WTC11 (cell line): Measurements from ENCODE around the gene GATD1. TPM values are rescaled to one million over a fixed set of nuclear protein-coding genes. Genes with fewer than 3 reads are reported as not detected.

Experiments
- ATAC-seq: fragments of 200-7000 bp; cut with Tn5 transposase; 2 replicates; pipeline ENCODE4 v1.10.0; 2021; ENCODE audit warnings: mild to moderate bottlenecking, moderate library complexity
- CTCF ChIA-PET: fragments of 300-600 bp; sonication (Branson Sonifier 250); formaldehyde crosslinking; loops from one replicate; lab custom pipeline; 2021; ENCODE audit warnings: antibody characterized with exemption; lab: Charles Lee
- POLR2A ChIA-PET: fragments of 350-600 bp; sonication (Branson Sonifier 250); formaldehyde crosslinking; loops from one replicate; lab custom pipeline; 2021; ENCODE audit warnings: antibody characterized with exemption; lab: Charles Lee
- DNase-seq: peaks from one replicate; pipeline ENCODE4 v3.0.0; 2021; ENCODE audit warnings: low spot score
- H3K27ac Mint-ChIP-seq: 2 replicates; pipeline ENCODE4 v1.8.0; 2021; ENCODE audit warnings: mixed read lengths
- H3K27me3 Mint-ChIP-seq: 2 replicates; pipeline ENCODE4 v1.8.0; 2021; ENCODE audit warnings: low read depth, mild to moderate bottlenecking, moderate library complexity, mixed read lengths
- H3K36me3 Mint-ChIP-seq: 2 replicates; pipeline ENCODE4 v1.8.0; 2021; ENCODE audit warnings: mixed read lengths
- H3K4me1 Mint-ChIP-seq: 2 replicates; pipeline ENCODE4 v1.8.0; 2022; ENCODE audit warnings: mixed read lengths
- H3K4me3 Mint-ChIP-seq: 2 replicates; pipeline ENCODE4 v1.8.0; 2021; ENCODE audit warnings: mild to moderate bottlenecking, moderate library complexity, mixed read lengths
- H3K9me3 Mint-ChIP-seq: 2 replicates; pipeline ENCODE4 v1.8.0; 2021; ENCODE audit warnings: mixed read lengths
- ATF2 ChIP-seq: sonication (generic); formaldehyde crosslinking; IDR thresholded peaks from 2 replicates; pipeline ENCODE4 v1.8.1; 2022; ENCODE audit warnings: low read depth, missing genetic modification reagents, borderline replicate concordance
- CDX4 ChIP-seq: fragments of 250-450 bp; sonication (Bioruptor Pico); IDR thresholded peaks from 2 replicates; pipeline ENCODE4 v1.9.0; 2021; ENCODE audit warnings: moderate library complexity, mild to moderate bottlenecking, inconsistent platforms, borderline replicate concordance
- CTCF ChIP-seq: fragments of 200-600 bp; IDR thresholded peaks from 2 replicates; pipeline ENCODE4 v1.8.0; 2022; ENCODE audit warnings: antibody characterized with exemption
- EMX1 ChIP-seq: fragments of 250-450 bp; sonication (Bioruptor Pico); IDR thresholded peaks from 2 replicates; pipeline ENCODE4 v1.8.0; 2021; ENCODE audit warnings: mild to moderate bottlenecking
- FOXJ3 ChIP-seq: sonication (generic); formaldehyde crosslinking; IDR thresholded peaks from 2 replicates; pipeline ENCODE4 v1.9.0; 2021; ENCODE audit warnings: missing genetic modification reagents, mild to moderate bottlenecking, borderline replicate concordance
- FOXK1 ChIP-seq: sonication (generic); formaldehyde crosslinking; IDR thresholded peaks from 2 replicates; pipeline ENCODE4 v1.8.0; 2022; ENCODE audit warnings: mild to moderate bottlenecking, moderate library complexity, missing genetic modification reagents
- FOXP4 ChIP-seq: sonication (generic); formaldehyde crosslinking; IDR thresholded peaks from 2 replicates; pipeline ENCODE4 v1.8.0; 2022; ENCODE audit warnings: mild to moderate bottlenecking, missing genetic modification reagents
- NFATC4 ChIP-seq: fragments of 250-450 bp; sonication (Bioruptor Pico); IDR thresholded peaks from 2 replicates; pipeline ENCODE4 v1.9.0; 2021; ENCODE audit warnings: mild to moderate bottlenecking
- PREB ChIP-seq: sonication (generic); formaldehyde crosslinking; IDR thresholded peaks from 2 replicates; pipeline ENCODE4 v1.8.1; 2022; ENCODE audit warnings: mild to moderate bottlenecking, missing genetic modification reagents, moderate library complexity, borderline replicate concordance
- PRRX2 ChIP-seq: fragments of 250-450 bp; sonication (Bioruptor Pico); IDR thresholded peaks from 2 replicates; pipeline ENCODE4 v1.8.0; 2021; ENCODE audit warnings: mild to moderate bottlenecking
- RELA ChIP-seq: sonication (generic); formaldehyde crosslinking; IDR thresholded peaks from 2 replicates; pipeline ENCODE4 v1.8.1; 2022; ENCODE audit warnings: missing genetic modification reagents, mild to moderate bottlenecking, borderline replicate concordance
- SMAD3 ChIP-seq: sonication (generic); formaldehyde crosslinking; IDR thresholded peaks from 2 replicates; pipeline ENCODE4 v1.8.0; 2022; ENCODE audit warnings: missing genetic modification reagents, mild to moderate bottlenecking, borderline replicate concordance
- SP1 ChIP-seq: sonication (generic); formaldehyde crosslinking; conservative IDR thresholded peaks from 2 replicates; pipeline ENCODE4 v1.8.1; 2022; ENCODE audit warnings: missing genetic modification reagents
- STAT6 ChIP-seq: sonication (generic); formaldehyde crosslinking; conservative IDR thresholded peaks from 2 replicates; pipeline ENCODE4 v1.8.1; 2023; ENCODE audit warnings: mild to moderate bottlenecking, low read depth, missing genetic modification reagents, moderate library complexity
- TEAD1 ChIP-seq: sonication (generic); formaldehyde crosslinking; IDR thresholded peaks from 2 replicates; pipeline ENCODE4 v1.8.0; 2022; ENCODE audit warnings: mild to moderate bottlenecking, missing genetic modification reagents
- ZNF263 ChIP-seq: sonication (generic); formaldehyde crosslinking; IDR thresholded peaks from 2 replicates; pipeline ENCODE4 v1.8.1; 2022; ENCODE audit warnings: low read depth, mild to moderate bottlenecking, moderate library complexity, missing genetic modification reagents
- ZNF317 ChIP-seq: sonication (generic); formaldehyde crosslinking; IDR thresholded peaks from 2 replicates; pipeline ENCODE4 v1.8.1; 2023; ENCODE audit warnings: low read depth, mild to moderate bottlenecking, moderate library complexity, missing genetic modification reagents, borderline replicate concordance
- ZNF671 ChIP-seq: fragments of 250-450 bp; sonication (Bioruptor Pico); IDR thresholded peaks from 2 replicates; pipeline ENCODE4 v1.8.0; 2021; ENCODE audit warnings: mild to moderate bottlenecking
- ZSCAN18 ChIP-seq: fragments of 250-450 bp; sonication (Bioruptor Pico); IDR thresholded peaks from 2 replicates; pipeline ENCODE4 v2.1.2; 2022; ENCODE audit warnings: mild to moderate bottlenecking, moderate library complexity
- total RNA-seq: library from RNA; stranded (reverse); gene quantifications from 3 replicates; pipeline ENCODE4 v1.2.3, GENCODE V29; 2021

GATD1 gene
- total RNA-seq, 1 experiment from 2014 or later = 87.6 TPM

GRCh38 chr11:765802-766091 is 11.5 kb downstream of the GATD1 start:
- Mint-ChIP-seq H3K27ac (no peak overlapping the region), H3K4me3 (no peak overlapping the region), H3K4me1 (peaks cover 12% of the 10 kb centered on the region), H3K27me3 (no peaks in the 10 kb centered on the region), H3K9me3 (no peaks in the 10 kb centered on the region), H3K36me3 (peaks cover 41% of the 10 kb centered on the region)
- TF ChIP-seq ATF2 (CRISPR knock-in tag) (no peak), PREB (CRISPR knock-in tag) (no peak), ZNF671 (no peak), FOXK1 (CRISPR knock-in tag) (no peak), FOXP4 (CRISPR knock-in tag) (no peak), CTCF (no peak), RELA (no peak)
- ATAC-seq (no peak), DNase-seq (no peak)
- ChIA-PET POLR2A (no interaction called here), CTCF (interaction anchor here (0.6 to 7.1 kb wide), 8 partner anchors 10 to 212 kb away, joined by 3 to 94 read pairs (median 4); no protein-coding TSS in a partner anchor)

GRCh38 chr11:765025-765801 is 12.1 kb downstream of the GATD1 start:
- Mint-ChIP-seq H3K27me3 (no peaks in the 10 kb centered on the region), H3K4me3 (no peak overlapping the region), H3K4me1 (peaks cover 12% of the 10 kb centered on the region), H3K9me3 (no peaks in the 10 kb centered on the region), H3K27ac (no peak overlapping the region; the same call in 1 of the 2 replicates), H3K36me3 (peaks cover 40% of the 10 kb centered on the region)
- ChIA-PET CTCF (interaction anchor here (0.6 to 7.1 kb wide), 7 partner anchors 10 to 211 kb away, joined by 3 to 94 read pairs (median 4); no protein-coding TSS in a partner anchor), POLR2A (interaction anchor here (1.0 kb wide), 1 partner anchor 41 kb away, joined by 3 read pairs; no protein-coding TSS in a partner anchor)
- DNase-seq = peak; percentile 82
- peak; percentile 57 for ATAC-seq
- TF ChIP-seq ZSCAN18 (CRISPR knock-in tag) (no peak), ZNF317 (CRISPR knock-in tag) (no peak), TEAD1 (CRISPR knock-in tag) (0 out of 2 replicates have a peak, but pooled peaks have one; percentile 52), FOXJ3 (CRISPR knock-in tag) (no peak), EMX1 (CRISPR knock-in tag) (peak; percentile 77; the same call in 1 of the 2 replicates), CTCF (peak; percentile 50), SP1 (0 out of 2 replicates have a peak, but pooled peaks have one; percentile 47), SMAD3 (CRISPR knock-in tag) (no peak), PRRX2 (CRISPR knock-in tag) (0 out of 2 replicates have a peak, but pooled peaks have one; percentile 54), NFATC4 (CRISPR knock-in tag) (no peak; the same call in 1 of the 2 replicates), ZNF671 (0 out of 2 replicates have a peak, but pooled peaks have one; percentile 6), STAT6 (CRISPR knock-in tag) (no peak), CDX4 (CRISPR knock-in tag) (no peak), ZNF263 (CRISPR knock-in tag) (no peak)
